ENCODE results near the gene ZBTB18. TPM values are rescaled to one million over a fixed set of nuclear protein-coding genes. Genes with fewer than 3 reads are reported as not detected.

The ZBTB18 gene
- total RNA-seq, 1 experiment from 2014 or later: 1.8 TPM

DNA sequence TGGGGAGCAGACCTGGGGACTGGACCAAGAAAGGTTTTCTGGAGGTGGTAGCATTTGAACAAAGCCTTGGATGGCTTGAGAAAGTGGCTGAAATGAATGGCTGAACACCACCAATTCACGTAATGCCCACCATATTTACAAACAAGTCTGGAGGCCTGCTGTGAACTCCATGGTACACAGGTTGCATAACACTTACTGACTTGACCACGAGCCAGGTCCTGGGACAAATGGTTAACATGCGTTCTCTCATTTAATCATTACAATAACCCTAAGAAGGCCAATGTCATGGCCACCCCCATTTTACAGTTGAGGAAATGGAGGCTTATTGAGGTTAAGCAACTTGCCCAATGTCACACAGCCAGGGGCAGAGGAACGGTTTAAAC is 44.4 kb downstream of the ZBTB18 start:
- H3K9me3 ChIP-seq (ENCODE audit: control insufficient read depth in 1 of 2, insufficient read depth in 1 of 2, low read depth in 1 of 2, low read length in 2 of 2): no peaks in the 10 kb centered on the region
- BruUV-seq (replicated peaks): no TSS peak
- DNase-seq (ENCODE audit: low read depth, low spot score): no peak
- no peak for TF ChIP-seq FOSL1 (IDR thresholded peaks at IDR 0.05; ENCODE audit: low read depth)
- no peak overlapping the region for H3K4me2 ChIP-seq (ENCODE audit: low read length)
- RAD21 ChIA-PET (ENCODE audit: low non-redundant PET in 1 of 2, low total read pairs in 2 of 2, uncharacterized antibody in 2 of 2, unreplicated experiment in 2 of 2): no interaction called here
- no peaks in the 10 kb centered on the region for H3K36me3 ChIP-seq (ENCODE audit: control insufficient read depth in 1 of 2, insufficient read depth in 2 of 2, low read length in 2 of 2)
- no peak overlapping the region for H3K9ac ChIP-seq (ENCODE audit: low read length)
- POLR2A ChIA-PET: no interaction called here
- H3K4me3 ChIP-seq (replicated peaks in 1 of 2; ENCODE audit: low read depth in 1 of 2, low read length in 2 of 2): no peak overlapping the region
- no peaks in the 10 kb centered on the region for H3K79me2 ChIP-seq (ENCODE audit: insufficient read depth, low read length)
- H3K4me1 ChIP-seq (ENCODE audit: control insufficient read depth in 1 of 2, insufficient read depth in 2 of 2, low read length in 2 of 2): no peaks in the 10 kb centered on the region
- ATAC-seq: no peak
- peaks cover 82% of the 10 kb centered on the region for H3K27me3 ChIP-seq (ENCODE audit: insufficient read depth, low read length)
- intact Hi-C loops (cut with micrococcal nuclease): no loop called here
- no peaks in the 10 kb centered on the region for H3K9me2 ChIP-seq (ENCODE audit: insufficient read depth)
- CTCF ChIA-PET: no interaction called here
- no peak overlapping the region for H3K27ac ChIP-seq (ENCODE audit: low read depth, low read length)
- no peaks in the 10 kb centered on the region for H4K20me1 ChIP-seq (ENCODE audit: insufficient read depth)
- no peak overlapping the region for H2AFZ ChIP-seq (ENCODE audit: low read depth, low read length, poor library complexity, severe bottlenecking)

DNA sequence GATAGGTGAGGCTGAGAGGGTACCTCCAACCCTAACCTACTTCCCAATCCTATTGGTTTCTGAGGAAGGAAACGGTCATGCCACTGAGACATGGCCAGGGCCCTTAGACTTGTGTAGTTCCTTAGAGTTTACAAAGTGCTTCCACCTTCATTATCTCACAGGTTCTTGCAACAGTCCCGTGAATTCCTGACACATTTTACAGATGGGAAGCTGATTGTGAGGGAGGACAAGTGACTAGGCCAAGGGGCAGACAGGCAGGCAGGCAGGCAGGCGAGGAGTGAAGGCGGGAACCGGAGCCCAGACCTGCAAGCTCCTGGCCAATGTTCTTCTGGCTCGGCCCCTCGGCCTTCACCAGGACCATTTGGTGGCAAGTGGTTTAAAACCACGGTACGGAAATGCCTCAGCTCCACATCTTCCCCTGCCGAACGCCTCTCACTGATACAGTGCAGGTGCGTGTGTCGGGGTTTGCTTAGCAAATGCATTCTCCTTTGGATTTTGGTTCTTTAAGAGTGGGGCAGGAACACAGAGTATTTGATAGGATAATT is 45.1 kb downstream of the ZBTB18 start:
- no peaks in the 10 kb centered on the region for H3K36me3 ChIP-seq (ENCODE audit: control insufficient read depth in 1 of 2, insufficient read depth in 2 of 2, low read length in 2 of 2)
- peaks cover 79% of the 10 kb centered on the region for H3K27me3 ChIP-seq (ENCODE audit: insufficient read depth, low read length)
- ChIA-PET CTCF (no interaction called here), RAD21 (ENCODE audit: low non-redundant PET in 1 of 2, low total read pairs in 2 of 2, uncharacterized antibody in 2 of 2, unreplicated experiment in 2 of 2) (no interaction called here), POLR2A (no interaction called here)
- H2AFZ ChIP-seq (ENCODE audit: low read depth, low read length, poor library complexity, severe bottlenecking): no peak overlapping the region
- H3K9me3 ChIP-seq (ENCODE audit: control insufficient read depth in 1 of 2, insufficient read depth in 1 of 2, low read depth in 1 of 2, low read length in 2 of 2): no peaks in the 10 kb centered on the region
- intact Hi-C loops (cut with micrococcal nuclease): no loop called here
- no peaks in the 10 kb centered on the region for H3K9me2 ChIP-seq (ENCODE audit: insufficient read depth)
- H3K9ac ChIP-seq (ENCODE audit: low read length): no peak overlapping the region
- ATAC-seq (no peak), DNase-seq (ENCODE audit: low read depth, low spot score) (no peak)
- H3K79me2 ChIP-seq (ENCODE audit: insufficient read depth, low read length): no peaks in the 10 kb centered on the region
- H4K20me1 ChIP-seq (ENCODE audit: insufficient read depth): no peaks in the 10 kb centered on the region
- no TSS peak for BruUV-seq (replicated peaks)
- TF ChIP-seq EGR1 (IDR thresholded peaks at IDR 0.05; ENCODE audit: low read depth) (no peak), REST (IDR thresholded peaks at IDR 0.05; ENCODE audit: low read depth) (no peak)
- TF ChIP-seq, protein P1, sequence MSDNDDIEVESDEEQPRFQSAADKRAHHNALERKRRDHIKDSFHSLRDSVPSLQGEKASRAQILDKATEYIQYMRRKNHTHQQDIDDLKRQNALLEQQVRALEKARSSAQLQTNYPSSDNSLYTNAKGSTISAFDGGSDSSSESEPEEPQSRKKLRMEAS (IDR thresholded peaks at IDR 0.05): no peak
- H3K27ac ChIP-seq (ENCODE audit: low read depth, low read length): no peak overlapping the region
- H3K4me1 ChIP-seq (ENCODE audit: control insufficient read depth in 1 of 2, insufficient read depth in 2 of 2, low read length in 2 of 2): no peaks in the 10 kb centered on the region
- H3K4me3 ChIP-seq (replicated peaks in 1 of 2; ENCODE audit: low read depth in 1 of 2, low read length in 2 of 2): no peak overlapping the region
- no peak overlapping the region for H3K4me2 ChIP-seq (ENCODE audit: low read length)

All from HCT116 (cell line).